22Rv1 (cell line): ENCODE measurements around the gene TRIM72.

Experiments
- CTCF ChIP-seq: fragments of 450-650 bp; IDR thresholded peaks from 2 replicates; pipeline ENCODE4 v1.5.1; 2017; ENCODE audit warnings: mild to moderate bottlenecking
- ZFX ChIP-seq: fragments of 450-650 bp; IDR thresholded peaks from 2 replicates; pipeline ENCODE4 v1.6.1; 2017; ENCODE audit warnings: antibody characterized with exemption, borderline replicate concordance

GRCh38 chr16:31253642-31254045 is 39.7 kb downstream of the TRIM72 start:
- TF ChIP-seq CTCF (no peak), ZFX (no peak)
